Endothelial cell of umbilical vein (primary cell): ENCODE measurements around the gene GSTA5. TPM values are rescaled to one million over a fixed set of nuclear protein-coding genes. Genes with fewer than 3 reads are reported as not detected.
"Not testable (repeated sequence)": the region's sequence is repeated elsewhere in the genome, so short reads cannot be mapped to it uniquely, and the experiment has no call there.

Source experiments
- BruUV-seq: library from RNA; stranded (reverse); fragments of 400-500 nt; replicated peaks from 2 replicates; lab custom pipeline; 2021; lab: Mats Ljungman, UMichigan
- CTCF ChIA-PET: fragments of 300-600, 350-600 bp; sonication (Branson Sonifier 250); formaldehyde crosslinking; loops from one replicate; lab custom pipeline; 2021; ENCODE audit warnings: antibody characterized with exemption, inconsistent platforms; lab: Charles Lee
- POLR2A ChIA-PET: fragments of 300-600, 350-600 bp; sonication (Branson Sonifier 250); formaldehyde crosslinking; loops from one replicate; lab custom pipeline; 2021; ENCODE audit warnings: antibody characterized with exemption, inconsistent platforms; lab: Charles Lee
- DNase-seq: peaks from one replicate; pipeline ENCODE4 v3.0.0-alpha.2; 2011; ENCODE audit warnings: low read depth, low spot score
- FAIRE-seq: peaks from 2 replicates; lab custom pipeline; 2011; peaks lifted over from hg19 to GRCh38; lab: Jason Lieb, UNC
- H2AFZ ChIP-seq: 2 replicates; pipeline ENCODE4 v1.6.0; 2012; ENCODE audit warnings: low read depth, low read length, control low read depth, inconsistent platforms
- H3K27ac ChIP-seq: 2 replicates; pipeline ENCODE4 v1.5.1; 2011; ENCODE audit warnings: low read depth, mild to moderate bottlenecking, control low read depth, low read length, moderate library complexity; ENCODE audit not compliant: insufficient read depth
- H3K27me3 ChIP-seq, 2 experiments: 2 replicates each; pipeline versions ENCODE4 v1.6.0 to v1.6.1; 2011; ENCODE audit warnings: low read length in 2 of 2, mixed read lengths in 1 of 2; ENCODE audit not compliant: control insufficient read depth in 2 of 2, insufficient read depth in 2 of 2
- H3K36me3 ChIP-seq, 2 experiments: 2 replicates in 1 of 2; 3 replicates in 1 of 2; pipeline ENCODE4 v1.5.1; 2011; ENCODE audit warnings: low read length in 2 of 2, mild to moderate bottlenecking in 1 of 2, moderate library complexity in 1 of 2; ENCODE audit not compliant: control insufficient read depth in 2 of 2, insufficient read depth in 2 of 2; ENCODE audit errors: extremely low read depth in 1 of 2
- H3K4me1 ChIP-seq: 3 replicates; pipeline ENCODE4 v1.5.1; 2011; ENCODE audit warnings: mild to moderate bottlenecking, low read length; ENCODE audit not compliant: control insufficient read depth, insufficient read depth; ENCODE audit errors: extremely low read depth
- H3K4me2 ChIP-seq: 2 replicates; pipeline ENCODE4 v1.6.1; 2011; ENCODE audit warnings: low read length, control low read depth, mixed read lengths; ENCODE audit not compliant: insufficient read depth
- H3K4me3 ChIP-seq, 3 experiments: fragments of 200-600 bp in 1 of 3; sonication (generic), shearing (Covaris generic) in 1 of 3; replicated peaks in 1 of 3; 2 replicates each; pipeline ENCODE4 v1.5.1; 2011 to 2016; ENCODE audit warnings: control low read depth in 3 of 3, low read length in 3 of 3, mild to moderate bottlenecking in 2 of 3, inconsistent platforms in 1 of 3, low read depth in 1 of 3, moderate library complexity in 1 of 3; ENCODE audit not compliant: insufficient read depth in 1 of 3
- H3K79me2 ChIP-seq: 2 replicates; pipeline ENCODE4 v1.6.0; 2012; ENCODE audit warnings: low read length, inconsistent platforms; ENCODE audit not compliant: control insufficient read depth, insufficient read depth
- H3K9ac ChIP-seq: replicated peaks from 2 replicates; pipeline ENCODE3; 2011; ENCODE audit warnings: low read length, control low read depth; ENCODE audit not compliant: insufficient read depth; ENCODE audit errors: extremely low read depth
- H3K9me1 ChIP-seq: replicated peaks from 3 replicates; pipeline ENCODE4 v1.6.0; 2011; ENCODE audit warnings: mild to moderate bottlenecking, low read length; ENCODE audit not compliant: control insufficient read depth, insufficient read depth; ENCODE audit errors: extremely low read depth
- H3K9me3 ChIP-seq: replicated peaks from 2 replicates; pipeline ENCODE4 v1.5.1; 2012; ENCODE audit warnings: low read length, inconsistent platforms; ENCODE audit not compliant: control insufficient read depth, insufficient read depth
- H4K20me1 ChIP-seq: replicated peaks from 2 replicates; pipeline ENCODE3; 2011; ENCODE audit warnings: mild to moderate bottlenecking, low read length; ENCODE audit not compliant: control insufficient read depth, insufficient read depth; ENCODE audit errors: extremely low read depth
- EZH2 ChIP-seq: IDR thresholded peaks from 2 replicates; pipeline ENCODE4 v1.6.1; 2012; ENCODE audit warnings: borderline replicate concordance, low read depth, mild to moderate bottlenecking, moderate library complexity, low read length, inconsistent platforms; ENCODE audit not compliant: severe bottlenecking
- FOS ChIP-seq: IDR thresholded peaks from 2 replicates; pipeline ENCODE4 v1.6.1; 2011; ENCODE audit warnings: mild to moderate bottlenecking, low read length, moderate library complexity, borderline replicate concordance; ENCODE audit not compliant: insufficient read depth
- GATA2 ChIP-seq: IDR thresholded peaks from 2 replicates; pipeline ENCODE4 v1.7.0; 2011; ENCODE audit warnings: low read depth, mild to moderate bottlenecking, moderate library complexity, mixed read lengths, low read length; ENCODE audit not compliant: insufficient read length, insufficient read depth
- JUN ChIP-seq: IDR thresholded peaks from 2 replicates; pipeline ENCODE4 v1.6.1; 2011; ENCODE audit warnings: borderline replicate concordance, low read depth; ENCODE audit not compliant: insufficient read length, insufficient read depth
- MYC ChIP-seq: IDR thresholded peaks from one replicate; pipeline ENCODE4 v1.6.1; 2011; ENCODE audit warnings: mild to moderate bottlenecking, low read depth, low read length
- POLR2A ChIP-seq: IDR thresholded peaks from 2 replicates; pipeline ENCODE4 v1.6.1; 2012; ENCODE audit warnings: low read depth, mild to moderate bottlenecking, control low read depth, low read length
- POLR2AphosphoS5 ChIP-seq: IDR thresholded peaks from 2 replicates; pipeline ENCODE4 v1.6.1; 2012; ENCODE audit warnings: low read depth, mild to moderate bottlenecking, control low read depth, low read length, moderate library complexity; ENCODE audit not compliant: insufficient read depth
- dilution Hi-C: fragments of 300-500 bp; cut with MboI; formaldehyde crosslinking; loops from one replicate; pipeline ENCODE4 v1.15.0; 2019; ENCODE audit warnings: low sequenced_read_pairs; ENCODE audit not compliant: extremely low pct_ligation_motif_present
- intact Hi-C: fragments of 100-400 bp; cut with micrococcal nuclease; formaldehyde crosslinking; loops from one replicate; pipeline ENCODE4 v1.10.0; 2022
- polyA plus RNA-seq, 4 experiments: library from polyadenylated mRNA; depleted of rRNA in 3 of 4; stranded (reverse) in 3 of 4; unstranded in 1 of 4; fragments of >200 nt; gene quantifications; 2 replicates each; pipeline versions ENCODE4 v1.2.1 to v1.2.3, GENCODE V29; 2011 to 2012; ENCODE audit warnings: missing spikeins in 1 of 4
- total RNA-seq: library from RNA; stranded (reverse); gene quantifications from 2 replicates; pipeline ENCODE4 v1.2.3, GENCODE V29; 2021
- TF ChIP-seq, protein P1 (sequence below), 2 donors: IDR thresholded peaks; 1 replicate in 1 of 2; 2 replicates in 1 of 2; pipeline ENCODE4 v1.5.1; 2011; ENCODE audit warnings: low read length in 2 of 2, mild to moderate bottlenecking in 2 of 2, moderate library complexity in 2 of 2, control low read depth in 1 of 2, inconsistent platforms in 1 of 2, low read depth in 1 of 2; ENCODE audit not compliant: insufficient read depth in 1 of 2; ENCODE audit errors: extremely low read depth in 1 of 2
- TF ChIP-seq, protein P2 (sequence below): IDR thresholded peaks from 2 replicates; pipeline ENCODE4 v1.6.1; 2011; ENCODE audit not compliant: insufficient read depth, insufficient read length

The GSTA5 gene
- total and polyA plus RNA-seq, 2 donors (not counting 3 experiments of a cell fraction or from before 2014, with no cell fraction given): not detected

- H3K79me2 ChIP-seq: no peaks in the 10 kb centered on the region
- BruUV-seq: no TSS peak
- H3K4me1 ChIP-seq: no peaks in the 10 kb centered on the region
- TF ChIP-seq JUN: no peak
- no peak for TF ChIP-seq POLR2A
- TF ChIP-seq, protein P1, sequence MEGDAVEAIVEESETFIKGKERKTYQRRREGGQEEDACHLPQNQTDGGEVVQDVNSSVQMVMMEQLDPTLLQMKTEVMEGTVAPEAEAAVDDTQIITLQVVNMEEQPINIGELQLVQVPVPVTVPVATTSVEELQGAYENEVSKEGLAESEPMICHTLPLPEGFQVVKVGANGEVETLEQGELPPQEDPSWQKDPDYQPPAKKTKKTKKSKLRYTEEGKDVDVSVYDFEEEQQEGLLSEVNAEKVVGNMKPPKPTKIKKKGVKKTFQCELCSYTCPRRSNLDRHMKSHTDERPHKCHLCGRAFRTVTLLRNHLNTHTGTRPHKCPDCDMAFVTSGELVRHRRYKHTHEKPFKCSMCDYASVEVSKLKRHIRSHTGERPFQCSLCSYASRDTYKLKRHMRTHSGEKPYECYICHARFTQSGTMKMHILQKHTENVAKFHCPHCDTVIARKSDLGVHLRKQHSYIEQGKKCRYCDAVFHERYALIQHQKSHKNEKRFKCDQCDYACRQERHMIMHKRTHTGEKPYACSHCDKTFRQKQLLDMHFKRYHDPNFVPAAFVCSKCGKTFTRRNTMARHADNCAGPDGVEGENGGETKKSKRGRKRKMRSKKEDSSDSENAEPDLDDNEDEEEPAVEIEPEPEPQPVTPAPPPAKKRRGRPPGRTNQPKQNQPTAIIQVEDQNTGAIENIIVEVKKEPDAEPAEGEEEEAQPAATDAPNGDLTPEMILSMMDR (IDR thresholded peaks at IDR 0.05; ENCODE audit: extremely low read depth in 1 of 2, insufficient read depth in 1 of 2, low read depth in 1 of 2, low read length in 2 of 2): no peak
- TF ChIP-seq, protein P2, sequence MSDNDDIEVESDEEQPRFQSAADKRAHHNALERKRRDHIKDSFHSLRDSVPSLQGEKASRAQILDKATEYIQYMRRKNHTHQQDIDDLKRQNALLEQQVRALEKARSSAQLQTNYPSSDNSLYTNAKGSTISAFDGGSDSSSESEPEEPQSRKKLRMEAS: no peak
- TF ChIP-seq FOS: no peak
- no peak for TF ChIP-seq GATA2
- TF ChIP-seq MYC: no peak
- TF ChIP-seq EZH2: no peak
- TF ChIP-seq POLR2AphosphoS5: no peak
- no peak overlapping the region for H2AFZ ChIP-seq
- H4K20me1 ChIP-seq: no peaks in the 10 kb centered on the region
- POLR2A ChIA-PET: no interaction called here
- no peak overlapping the region for H3K9ac ChIP-seq
- intact Hi-C loops: no loop called here
- H3K4me3 ChIP-seq: no peak overlapping the region
- no peaks in the 10 kb centered on the region for H3K27me3 ChIP-seq
- H3K27ac ChIP-seq: no peak overlapping the region
- no peaks in the 10 kb centered on the region for H3K9me1 ChIP-seq
- FAIRE-seq (no peak), DNase-seq (no peak)
- CTCF ChIA-PET: interaction anchor here (1.6 kb wide), 1 partner anchor 14 kb away, joined by 3 read pairs; no protein-coding TSS in a partner anchor
- no peak overlapping the region for H3K4me2 ChIP-seq
- no peaks in the 10 kb centered on the region for H3K9me3 ChIP-seq
- no peaks in the 10 kb centered on the region for H3K36me3 ChIP-seq
- dilution Hi-C loops: no loop called here
Observed at GRCh38 chr6:52829046-52829817, 11.4 kb downstream of the GSTA5 start.

GRCh38 chr6:52828621-52829020 is 12.0 kb downstream of the GSTA5 start:
- CTCF ChIA-PET: interaction anchor here (1.6 kb wide), 1 partner anchor 14 kb away, joined by 3 read pairs; no protein-coding TSS in a partner anchor
- H3K4me3 ChIP-seq, H3K79me2 ChIP-seq, H2AFZ ChIP-seq, H3K9ac ChIP-seq, H3K9me3 ChIP-seq, POLR2A ChIA-PET, DNase-seq, dilution Hi-C loops, H3K27ac ChIP-seq, H4K20me1 ChIP-seq, H3K36me3 ChIP-seq, H3K4me1 ChIP-seq, H3K27me3 ChIP-seq, BruUV-seq, H3K4me2 ChIP-seq, FAIRE-seq, intact Hi-C loops, H3K9me1 ChIP-seq: not testable (repeated sequence)
